ENCODE measurements around the gene GLT8D2. TPM values are rescaled to one million over a fixed set of nuclear protein-coding genes. Genes with fewer than 3 reads are reported as not detected.

Gene GLT8D2
- 1 to 10 TPM in 2 of 4 donors, under 1 TPM in 1, not detected in 1; 0.61 to 4.8 (median 2.7) TPM for total RNA-seq

- TF ChIP-seq POLR2A (IDR thresholded peaks at IDR 0.05) (no peak), CTCF (IDR thresholded peaks at IDR 0.05) (no peak)
- Histone ChIP-seq H3K4me1 (peaks cover 6 to 31% (median 9%) of the 10 kb centered on the region in 3 donors), H3K27ac (peak within 1 kb of the TSS in 3 of 4 donors; percentile 60 to 77 (median 67)), H3K9me3 (no peaks in the 10 kb centered on the region), H3K4me3 (peak within 1 kb of the TSS; percentile 20 to 60 (median 48)), H3K36me3 (no peaks in the 10 kb centered on the region), H3K27me3 (peaks cover 0 to 26% (median 0%) of the 10 kb centered on the region in 4 donors)
- WGBS, 2 donors, result 5 to 7% methylated on average over 3 to 22 of the region's 24 CpGs
- DNase-seq, result no peak
- intact Hi-C loops (cut with DNase I), result no loop called here
Observed at GRCh38 chr12:104049903-104050356, at the start of gene GLT8D2. TSS of gene GLT8D2 (minus strand) at chr12:104050187. CDS start at chr12:104019648, 30,539 bp downstream.

- no peak for DNase-seq
- peaks cover 0 to 99% (median 12%) of the 10 kb centered on the region in 3 donors for H3K36me3 ChIP-seq
- no peak for TF ChIP-seq CTCF (IDR thresholded peaks at IDR 0.05)
- H3K9me3 ChIP-seq, result no peaks in the 10 kb centered on the region
- 98% methylated on average over 2 of the region's 2 CpGs for WGBS, 2 donors
- no peaks in the 10 kb centered on the region for H3K27me3 ChIP-seq
- H3K4me1 ChIP-seq, result no peaks in the 10 kb centered on the region
- no peak overlapping the region for H3K27ac ChIP-seq
- H3K4me3 ChIP-seq, result no peak overlapping the region
- intact Hi-C loops (cut with DNase I), result no loop called here
Observed at GRCh38 chr12:104097954-104098353, 48.0 kb upstream of the GLT8D2 start.

- no peak for DNase-seq
- Histone ChIP-seq H3K27ac (no peak overlapping the region), H3K9me3 (no peaks in the 10 kb centered on the region), H3K27me3 (no peaks in the 10 kb centered on the region), H3K36me3 (peaks cover 0 to 99% (median 12%) of the 10 kb centered on the region in 3 donors), H3K4me3 (no peak overlapping the region), H3K4me1 (no peaks in the 10 kb centered on the region)
- TF ChIP-seq CTCF (IDR thresholded peaks at IDR 0.05) (no peak), POLR2A (IDR thresholded peaks at IDR 0.05) (no peak)
- intact Hi-C loops (cut with DNase I), result no loop called here
- 74 to 80% methylated on average over 1 of the region's 1 CpG for WGBS, 2 donors
Observed at GRCh38 chr12:104095289-104095688, 45.3 kb upstream of the GLT8D2 start.

- intact Hi-C loops (cut with DNase I), result no loop called here
- H3K4me3 ChIP-seq, result no peak overlapping the region
- DNase-seq, result no peak
- no peaks in the 10 kb centered on the region for H3K27me3 ChIP-seq
- H3K36me3 ChIP-seq, result peaks cover 0 to 99% (median 13%) of the 10 kb centered on the region in 3 donors
- no peaks in the 10 kb centered on the region for H3K9me3 ChIP-seq
- H3K4me1 ChIP-seq, result no peaks in the 10 kb centered on the region
- TF ChIP-seq POLR2A (IDR thresholded peaks at IDR 0.05) (no peak), CTCF (IDR thresholded peaks at IDR 0.05) (no peak)
- 91 to 95% methylated on average over 3 of the region's 3 CpGs for WGBS, 2 donors
- H3K27ac ChIP-seq, result no peak overlapping the region
Observed at GRCh38 chr12:104094284-104094683, 44.3 kb upstream of the GLT8D2 start.

- intact Hi-C loops (cut with DNase I), result no loop called here
- Histone ChIP-seq H3K4me3 (no peak overlapping the region), H3K4me1 (no peaks in the 10 kb centered on the region), H3K27ac (no peak overlapping the region), H3K27me3 (no peaks in the 10 kb centered on the region), H3K9me3 (no peaks in the 10 kb centered on the region), H3K36me3 (peaks cover 0 to 99% (median 21%) of the 10 kb centered on the region in 3 donors)
- TF ChIP-seq CTCF (IDR thresholded peaks at IDR 0.05), result no peak
- no peak for TF ChIP-seq POLR2A (IDR thresholded peaks at IDR 0.05)
- 90 to 100% methylated on average over 4 of the region's 4 CpGs for WGBS, 2 donors
- DNase-seq, result no peak
Observed at GRCh38 chr12:104091136-104091535, 41.1 kb upstream of the GLT8D2 start.

All from esophagus squamous epithelium (tissue), 5 donors.